NT2/D1 (cell line): ENCODE results near the gene ADAR.

Experiments
- DNase-seq: peaks from one replicate; pipeline ENCODE4 v3.0.0-alpha.2; 2011; ENCODE audit warnings: low read depth, low spot score
- H3K27me3 ChIP-seq: 2 replicates; pipeline ENCODE4 v1.6.0; 2011; ENCODE audit warnings: mild to moderate bottlenecking; ENCODE audit not compliant: insufficient read length, insufficient read depth
- H3K36me3 ChIP-seq: 2 replicates; pipeline ENCODE4 v1.6.1; 2011; ENCODE audit warnings: mild to moderate bottlenecking, low read length, mixed read lengths; ENCODE audit not compliant: insufficient read depth, insufficient read length
- H3K4me1 ChIP-seq: 2 replicates; pipeline ENCODE4 v1.5.1; 2011; ENCODE audit not compliant: insufficient read depth, insufficient read length
- H3K4me3 ChIP-seq: 2 replicates; pipeline ENCODE4 v1.5.1; 2011; ENCODE audit warnings: low read depth; ENCODE audit not compliant: insufficient read length
- H3K9ac ChIP-seq: 2 replicates; pipeline ENCODE4 v1.6.0; 2011; ENCODE audit warnings: low read depth; ENCODE audit not compliant: insufficient read length
- H3K9me3 ChIP-seq: 2 replicates; pipeline ENCODE4 v1.5.1; 2011; ENCODE audit warnings: mild to moderate bottlenecking, low read length; ENCODE audit not compliant: insufficient read depth
- SUZ12 ChIP-seq: IDR thresholded peaks from 2 replicates; pipeline ENCODE4 v1.6.1; 2011; ENCODE audit not compliant: insufficient read length, insufficient read depth; ENCODE audit errors: extremely low read depth
- YY1 ChIP-seq: IDR thresholded peaks from 2 replicates; pipeline ENCODE4 v1.6.1; 2011; ENCODE audit not compliant: insufficient read length, insufficient read depth
- ZNF274 ChIP-seq: IDR thresholded peaks from 2 replicates; pipeline ENCODE4 v1.6.1; 2011; ENCODE audit warnings: mild to moderate bottlenecking, low read depth, low read length

Gene ADAR

DNA sequence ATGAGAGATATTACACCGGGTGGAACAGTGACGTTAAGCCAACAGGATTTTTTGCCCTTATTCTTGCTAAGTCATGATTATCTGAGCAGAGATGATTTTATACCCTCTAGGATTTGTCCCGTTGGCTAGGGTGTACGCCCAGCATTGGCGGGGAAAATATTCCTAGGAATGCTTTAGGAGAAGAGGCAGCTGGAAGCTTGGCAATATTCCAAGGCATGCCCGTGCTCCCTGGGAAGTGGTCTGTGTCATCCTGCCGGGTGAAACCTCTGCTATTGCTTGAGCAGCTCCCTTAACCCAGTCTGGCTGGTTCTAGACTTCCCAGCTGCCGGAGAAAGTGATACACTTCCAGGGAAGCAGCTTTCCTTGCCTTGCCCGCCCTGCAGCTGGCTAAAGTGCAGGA is 24.2 kb downstream of the ADAR start:
- Histone ChIP-seq H3K4me3 (no peak overlapping the region), H3K9ac (no peak overlapping the region), H3K27me3 (no peaks in the 10 kb centered on the region), H3K4me1 (no peaks in the 10 kb centered on the region), H3K36me3 (peaks cover 98% of the 10 kb centered on the region), H3K9me3 (no peaks in the 10 kb centered on the region)
- DNase-seq, result no peak
- TF ChIP-seq SUZ12, result no peak
- TF ChIP-seq YY1, result no peak
- no peak for TF ChIP-seq ZNF274

DNA sequence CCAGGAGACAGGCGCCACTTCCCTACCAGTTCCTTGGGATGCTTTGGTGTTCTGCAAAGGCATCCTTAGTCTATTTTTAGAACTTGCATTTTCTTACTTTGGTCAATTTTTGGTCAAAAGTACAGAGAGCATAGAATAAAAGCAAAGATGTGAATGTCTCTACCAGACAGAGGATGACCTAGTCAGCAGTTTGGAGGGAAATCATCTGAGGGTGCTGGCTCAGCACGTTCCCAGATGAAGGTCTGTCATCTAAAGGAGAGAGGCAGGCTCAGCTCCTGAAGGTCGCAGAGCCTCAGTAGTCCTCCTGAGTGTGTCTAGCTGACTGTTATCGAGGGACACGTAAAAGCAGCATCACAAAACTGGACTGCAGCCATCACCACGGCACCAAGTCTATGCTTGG is 25.1 kb downstream of the ADAR start:
- H3K36me3 ChIP-seq, result peaks cover 98% of the 10 kb centered on the region
- no peak overlapping the region for H3K9ac ChIP-seq
- no peak for DNase-seq
- no peaks in the 10 kb centered on the region for H3K4me1 ChIP-seq
- no peak overlapping the region for H3K4me3 ChIP-seq
- H3K9me3 ChIP-seq, result no peaks in the 10 kb centered on the region
- TF ChIP-seq YY1, result no peak
- no peak for TF ChIP-seq SUZ12
- TF ChIP-seq ZNF274, result no peak
- H3K27me3 ChIP-seq, result no peaks in the 10 kb centered on the region

DNA sequence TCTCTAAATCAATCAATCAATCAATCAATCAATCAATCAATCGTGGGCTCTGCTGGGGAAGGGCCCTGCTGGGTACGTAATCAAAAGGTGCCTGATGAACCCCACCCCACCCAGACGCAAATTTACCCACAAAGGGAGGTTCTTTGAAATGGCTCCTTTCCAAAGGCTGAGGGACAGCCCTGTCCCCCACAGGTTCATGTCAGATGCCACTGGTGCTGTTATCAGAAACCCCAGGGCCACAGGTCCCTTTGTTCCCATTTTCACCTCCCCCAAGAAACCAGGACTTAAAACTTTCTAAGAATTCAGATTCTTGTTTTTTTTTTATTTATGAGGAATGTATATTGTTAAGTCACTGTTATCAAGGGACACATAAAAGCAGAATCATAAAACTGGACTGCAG is 26.2 kb downstream of the ADAR start:
- no peak for DNase-seq
- Histone ChIP-seq H3K4me1 (no peaks in the 10 kb centered on the region), H3K36me3 (peaks cover 98% of the 10 kb centered on the region), H3K9ac (no peak overlapping the region), H3K9me3 (no peaks in the 10 kb centered on the region), H3K4me3 (no peak overlapping the region), H3K27me3 (no peaks in the 10 kb centered on the region)
- TF ChIP-seq ZNF274 (no peak), SUZ12 (no peak), YY1 (no peak)

DNA sequence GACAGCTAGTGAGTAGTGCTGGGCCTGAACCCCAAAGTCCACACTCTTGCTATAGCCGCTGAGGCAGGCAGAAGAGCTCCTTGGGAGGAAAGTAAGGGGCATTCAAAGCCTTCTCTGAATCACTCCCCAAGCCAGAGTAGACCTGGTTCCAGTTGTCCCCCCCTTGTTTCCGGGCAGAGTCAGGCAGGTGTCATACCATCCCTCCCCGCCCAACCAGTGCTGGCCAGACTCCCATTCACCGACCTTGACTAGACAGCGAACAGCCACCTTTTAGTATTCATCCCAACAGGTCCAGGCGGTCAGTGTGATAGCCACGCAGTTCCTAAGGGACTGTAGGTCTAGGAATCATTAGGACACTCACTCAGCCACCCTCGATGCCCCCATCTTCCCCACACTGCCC is 28.6 kb downstream of the ADAR start:
- Histone ChIP-seq H3K27me3 (no peaks in the 10 kb centered on the region), H3K4me3 (no peak overlapping the region), H3K36me3 (peaks cover 81% of the 10 kb centered on the region), H3K9me3 (no peaks in the 10 kb centered on the region), H3K4me1 (peaks cover 7% of the 10 kb centered on the region), H3K9ac (no peak overlapping the region)
- TF ChIP-seq SUZ12, result no peak
- TF ChIP-seq YY1, result no peak
- no peak for TF ChIP-seq ZNF274
- DNase-seq, result no peak

DNA sequence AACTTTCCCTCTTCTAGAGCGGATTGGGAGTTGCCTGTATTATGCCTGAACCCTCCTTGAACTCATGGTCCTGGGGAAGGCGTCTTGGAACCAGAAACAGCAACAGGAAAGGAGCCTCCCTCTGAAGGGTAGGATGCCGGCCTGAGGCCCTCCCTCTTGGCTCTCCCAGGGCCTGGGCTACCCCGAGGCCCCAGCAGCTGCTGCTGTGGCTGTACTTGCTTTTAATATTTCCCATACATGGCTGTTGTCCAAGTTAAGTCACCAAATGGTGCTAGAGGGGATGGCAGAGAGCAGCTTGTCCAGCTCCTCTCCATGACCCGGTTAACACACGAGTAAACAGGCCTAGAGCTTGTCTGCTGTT is 29.9 kb downstream of the ADAR start:
- DNase-seq, result no peak
- TF ChIP-seq SUZ12 (no peak), YY1 (no peak), ZNF274 (no peak)
- Histone ChIP-seq H3K27me3 (no peaks in the 10 kb centered on the region), H3K4me3 (no peak overlapping the region), H3K4me1 (peaks cover 9% of the 10 kb centered on the region), H3K9me3 (no peaks in the 10 kb centered on the region), H3K9ac (no peak overlapping the region), H3K36me3 (peaks cover 67% of the 10 kb centered on the region)

DNA sequence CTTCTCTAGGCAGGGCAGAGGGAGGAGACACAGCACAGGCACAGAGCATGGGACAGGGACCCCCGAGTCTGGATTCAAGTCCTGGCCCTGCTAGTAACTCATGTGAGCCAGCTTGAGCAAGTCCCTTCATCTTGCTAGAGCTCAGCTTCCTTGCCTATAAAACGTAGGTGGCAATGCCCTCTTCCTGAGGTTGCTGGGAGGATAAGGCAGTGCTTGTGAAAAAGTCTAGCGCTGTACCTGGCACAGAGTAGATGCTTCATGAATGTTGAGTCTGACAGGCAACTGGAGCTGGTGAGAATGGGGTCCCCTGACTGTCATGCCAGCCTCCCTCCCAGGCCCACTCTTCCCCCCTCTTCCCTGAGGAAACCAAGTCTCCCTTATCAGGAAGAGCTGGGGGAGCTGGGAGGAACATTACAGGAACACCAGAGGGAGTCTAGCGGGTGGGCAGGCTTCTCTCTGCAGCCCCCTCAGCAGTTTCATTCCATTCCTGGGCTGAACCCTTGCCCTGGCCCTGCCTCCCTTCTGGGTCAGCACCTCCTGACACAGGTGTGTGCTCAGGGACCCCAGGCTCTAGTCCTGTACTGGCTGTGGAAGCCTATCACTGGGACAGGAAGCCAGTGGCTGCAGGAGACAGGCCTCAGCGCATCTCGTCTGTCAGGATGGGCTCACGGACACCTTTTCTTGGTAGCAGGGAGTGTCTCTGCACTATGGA is 30.5 kb downstream of the ADAR start:
- TF ChIP-seq SUZ12 (no peak), YY1 (no peak)
- Histone ChIP-seq H3K9ac (no peak overlapping the region), H3K4me1 (peaks cover 15% of the 10 kb centered on the region), H3K27me3 (no peaks in the 10 kb centered on the region), H3K4me3 (no peak overlapping the region), H3K36me3 (peaks cover 62% of the 10 kb centered on the region), H3K9me3 (no peaks in the 10 kb centered on the region)
- no peak for DNase-seq

DNA sequence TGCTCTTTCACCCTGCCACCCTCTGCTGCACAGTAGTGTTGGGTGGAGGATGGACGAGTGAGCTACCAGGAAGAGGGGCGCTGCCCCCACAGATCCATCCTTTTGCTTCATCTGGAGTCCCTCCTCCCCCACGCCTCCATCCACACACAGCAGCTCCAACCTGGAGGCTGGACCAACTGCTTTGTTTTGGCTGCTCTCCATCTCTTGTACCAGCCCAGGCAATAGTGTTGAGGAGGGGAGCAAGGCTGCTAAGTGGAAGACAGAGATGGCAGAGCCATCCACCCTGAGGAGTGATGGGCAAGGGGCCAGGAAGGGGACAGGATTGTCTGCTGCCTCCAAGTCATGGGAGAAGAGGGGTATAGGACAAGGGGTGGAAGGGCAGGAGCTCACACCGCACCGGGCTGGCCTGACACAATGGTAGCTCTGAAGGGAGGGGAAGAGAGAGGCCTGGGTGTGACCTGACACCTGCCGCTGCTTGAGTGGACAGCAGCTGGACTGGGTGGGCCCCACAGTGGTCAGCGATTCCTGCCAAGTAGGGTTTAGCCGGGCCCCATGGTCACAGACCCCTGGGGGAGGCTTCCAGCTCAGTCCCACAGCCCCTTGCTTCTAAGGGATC is 31.9 kb downstream of the ADAR start:
- Histone ChIP-seq H3K27me3 (peaks cover 2% of the 10 kb centered on the region), H3K4me1 (peaks cover 20% of the 10 kb centered on the region), H3K4me3 (no peak overlapping the region), H3K9me3 (no peaks in the 10 kb centered on the region), H3K36me3 (peaks cover 49% of the 10 kb centered on the region), H3K9ac (no peak overlapping the region)
- no peak for DNase-seq
- TF ChIP-seq ZNF274 (no peak), SUZ12 (no peak), YY1 (no peak)
